Thyroid gland (tissue), 4 donors: ENCODE results near the gene CRB1.

Experiments
- CTCF ChIP-seq, 6 experiments: fragments of 200-600 bp in 3 of 6; fragments of 450-650 bp in 3 of 6; sonication (generic) in 3 of 6; IDR thresholded peaks; one replicate each; pipeline ENCODE4 v1.5.1; 2016 to 2019; ENCODE audit warnings: antibody characterized with exemption in 6 of 6, mild to moderate bottlenecking in 2 of 6, inconsistent platforms in 1 of 6, moderate library complexity in 1 of 6
- POLR2A ChIP-seq, 2 donors: fragments of 450-650 bp; IDR thresholded peaks; one replicate each; pipeline ENCODE4 v1.6.1; 2017; ENCODE audit warnings: antibody characterized with exemption in 2 of 2, mild to moderate bottlenecking in 2 of 2, moderate library complexity in 1 of 2

- TF ChIP-seq CTCF (IDR thresholded peaks at IDR 0.05): no peak
- no peak for TF ChIP-seq POLR2A (IDR thresholded peaks at IDR 0.05)
Observed at GRCh38 chr1:197418693-197419092, 150.6 kb downstream of the CRB1 start.
